Liver (tissue), 9 donors: ENCODE measurements around the gene BMP6. TPM values are rescaled to one million over a fixed set of nuclear protein-coding genes. Genes with fewer than 3 reads are reported as not detected.

Experiments
- DNase-seq: peaks from one replicate; pipeline ENCODE4 v3.0.0-alpha.2; 2017; ENCODE audit warnings: low spot score
- H3K27ac ChIP-seq, 2 donors: one replicate each; pipeline ENCODE4 v1.7.0; 2013; ENCODE audit warnings: inconsistent platforms in 2 of 2, low read length in 2 of 2, control low read depth in 1 of 2, low read depth in 1 of 2, mild to moderate bottlenecking in 1 of 2
- H3K27me3 ChIP-seq, 4 donors: one replicate each; pipeline versions ENCODE4 v1.6.1 to v1.7.0; 2013; ENCODE audit warnings: low read length in 3 of 4, inconsistent platforms in 1 of 4, mild to moderate bottlenecking in 1 of 4, moderate library complexity in 1 of 4; ENCODE audit not compliant: control insufficient read depth in 4 of 4, insufficient read depth in 4 of 4
- H3K36me3 ChIP-seq, 4 donors: one replicate each; pipeline versions ENCODE4 v1.6.1 to v1.7.0; 2013; ENCODE audit warnings: low read length in 3 of 4, mild to moderate bottlenecking in 3 of 4, low read depth in 1 of 4, moderate library complexity in 1 of 4; ENCODE audit not compliant: control insufficient read depth in 4 of 4, insufficient read depth in 3 of 4
- H3K4me1 ChIP-seq, 4 donors: one replicate each; pipeline versions ENCODE4 v1.6.1 to v1.7.0; 2013; ENCODE audit warnings: low read length in 3 of 4, mild to moderate bottlenecking in 3 of 4, moderate library complexity in 1 of 4; ENCODE audit not compliant: control insufficient read depth in 4 of 4, insufficient read depth in 4 of 4
- H3K4me3 ChIP-seq, 3 donors: one replicate each; pipeline versions ENCODE4 v1.6.1 to v1.7.0; 2013; ENCODE audit warnings: low read length in 3 of 3, control low read depth in 1 of 3, low read depth in 1 of 3, mild to moderate bottlenecking in 1 of 3
- H3K9ac ChIP-seq, 2 donors: one replicate each; pipeline ENCODE4 v1.7.0; 2013; ENCODE audit warnings: low read length in 2 of 2, mild to moderate bottlenecking in 2 of 2, moderate library complexity in 2 of 2, control low read depth in 1 of 2, low read depth in 1 of 2
- H3K9me3 ChIP-seq, 4 donors: one replicate each; pipeline versions ENCODE4 v1.6.1 to v1.7.0; 2013; ENCODE audit warnings: low read length in 3 of 4; ENCODE audit not compliant: control insufficient read depth in 4 of 4
- EGR1 ChIP-seq, 2 donors: IDR thresholded peaks; 2 replicates each; pipeline ENCODE4 v1.6.1; 2016 to 2018; ENCODE audit warnings: antibody characterized with exemption in 2 of 2, low read depth in 2 of 2
- FOXA2 ChIP-seq: IDR thresholded peaks from 2 replicates; pipeline ENCODE4 v1.6.1; 2016; ENCODE audit warnings: antibody characterized with exemption
- GABPA ChIP-seq, 2 donors: IDR thresholded peaks in 1 of 2; conservative IDR thresholded peaks in 1 of 2; 2 replicates each; pipeline ENCODE4 v1.6.1; 2016; ENCODE audit warnings: antibody characterized with exemption in 2 of 2, mild to moderate bottlenecking in 1 of 2, moderate library complexity in 1 of 2
- HNF4A ChIP-seq, 2 donors: conservative IDR thresholded peaks; 2 replicates each; pipeline ENCODE4 v1.6.1; 2016; ENCODE audit warnings: antibody characterized with exemption in 2 of 2, mild to moderate bottlenecking in 2 of 2
- HNF4G ChIP-seq: IDR thresholded peaks from 2 replicates; pipeline ENCODE4 v1.6.1; 2016; ENCODE audit warnings: antibody characterized with exemption
- JUND ChIP-seq, 2 donors: IDR thresholded peaks; 2 replicates each; pipeline ENCODE4 v1.6.1; 2016; ENCODE audit warnings: antibody characterized with exemption in 2 of 2
- RAD21 ChIP-seq, 2 donors: IDR thresholded peaks; 2 replicates each; pipeline ENCODE4 v1.6.1; 2016; ENCODE audit warnings: antibody characterized with exemption in 2 of 2, mild to moderate bottlenecking in 2 of 2
- RXRA ChIP-seq, 2 donors: IDR thresholded peaks; 2 replicates each; pipeline ENCODE4 v1.6.1; 2017 to 2018; ENCODE audit warnings: antibody characterized with exemption in 2 of 2, mild to moderate bottlenecking in 1 of 2
- YY1 ChIP-seq: IDR thresholded peaks from 2 replicates; pipeline ENCODE4 v1.6.1; 2016; ENCODE audit warnings: antibody characterized with exemption, mild to moderate bottlenecking
- WGBS: extraction: QIAGEN DNeasy Blood & Tissue Kit; methylation state at CpG from one replicate; pipeline ENCODE4 v1.1.7; 2013; 5-methylcytosine and 5-hydroxymethylcytosine counted together
- polyA plus RNA-seq, 2 donors: library from polyadenylated mRNA; stranded (reverse) in 1 of 2; unstranded in 1 of 2; fragments of 200-250 nt in 1 of 2; fragments of >200 nt in 1 of 2; fragmentation: Nextera tagmentation in 1 of 2; extraction: Ambion mirVana in 1 of 2; gene quantifications; one replicate each; pipeline versions ENCODE4 v1.2.1 to v1.2.3, GENCODE V29; 2013 to 2015
- total RNA-seq, 2 donors: library from RNA; depleted of rRNA; stranded (reverse); fragments of >200 nt; gene quantifications; one replicate each; pipeline ENCODE4 v1.2.3, GENCODE V29; 2014
- TF ChIP-seq, protein P1 (sequence below): IDR thresholded peaks from 2 replicates; pipeline ENCODE4 v1.6.1; 2016; ENCODE audit warnings: antibody characterized with exemption
- TF ChIP-seq, protein P2 (sequence below): fragments of 150-350 bp; IDR thresholded peaks from 2 replicates; pipeline ENCODE4 v1.5.1; 2017; ENCODE audit warnings: improper control_type of control experiment, low read depth, low read length; ENCODE audit not compliant: missing input control
- TF ChIP-seq, protein P3 (sequence below): IDR thresholded peaks from 2 replicates; pipeline ENCODE4 v1.6.1; 2016; ENCODE audit warnings: antibody characterized with exemption, mild to moderate bottlenecking
- TF ChIP-seq, protein P4 (sequence below): IDR thresholded peaks from 2 replicates; pipeline ENCODE4 v1.6.1; 2016; ENCODE audit warnings: antibody characterized with exemption
- donor health status: healthy.
- donor health status: healthy.
- donor health status: healthy.
- donor health status: healthy.
- donor health status: healthy.

Gene BMP6
- total and polyA plus RNA-seq, 4 donors, result 0.57 to 5.9 (median 2.3) TPM

DNA sequence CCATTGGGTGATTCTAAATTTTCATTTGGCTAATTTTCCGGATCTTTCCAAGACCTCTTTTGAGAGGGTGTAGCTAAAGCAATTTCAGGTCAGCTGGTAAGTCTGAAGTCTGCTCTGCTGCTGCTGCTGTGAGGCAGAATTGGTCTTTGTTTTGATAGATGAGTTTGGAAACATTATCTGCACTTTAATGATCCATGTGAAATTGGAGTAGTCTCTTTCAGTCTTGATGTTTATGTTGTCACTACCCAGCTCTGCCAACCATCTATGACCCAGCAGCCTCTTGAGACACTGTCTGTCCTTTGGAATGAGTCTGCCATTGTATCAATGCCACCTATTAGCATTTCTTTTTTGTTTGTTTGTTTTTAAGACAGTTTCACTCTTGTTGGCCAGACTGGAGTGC is 140.6 kb downstream of the BMP6 start:
- 92% methylated on average over 1 of the region's 1 CpG for WGBS
- H3K9ac ChIP-seq, result no peak overlapping the region
- H3K36me3 ChIP-seq, result no peaks in the 10 kb centered on the region
- no peak for TF ChIP-seq RXRA (IDR thresholded peaks at IDR 0.05)
- TF ChIP-seq RAD21 (IDR thresholded peaks at IDR 0.05), result no peak
- TF ChIP-seq, protein P1, sequence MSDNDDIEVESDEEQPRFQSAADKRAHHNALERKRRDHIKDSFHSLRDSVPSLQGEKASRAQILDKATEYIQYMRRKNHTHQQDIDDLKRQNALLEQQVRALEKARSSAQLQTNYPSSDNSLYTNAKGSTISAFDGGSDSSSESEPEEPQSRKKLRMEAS, result no peak
- TF ChIP-seq, protein P2, sequence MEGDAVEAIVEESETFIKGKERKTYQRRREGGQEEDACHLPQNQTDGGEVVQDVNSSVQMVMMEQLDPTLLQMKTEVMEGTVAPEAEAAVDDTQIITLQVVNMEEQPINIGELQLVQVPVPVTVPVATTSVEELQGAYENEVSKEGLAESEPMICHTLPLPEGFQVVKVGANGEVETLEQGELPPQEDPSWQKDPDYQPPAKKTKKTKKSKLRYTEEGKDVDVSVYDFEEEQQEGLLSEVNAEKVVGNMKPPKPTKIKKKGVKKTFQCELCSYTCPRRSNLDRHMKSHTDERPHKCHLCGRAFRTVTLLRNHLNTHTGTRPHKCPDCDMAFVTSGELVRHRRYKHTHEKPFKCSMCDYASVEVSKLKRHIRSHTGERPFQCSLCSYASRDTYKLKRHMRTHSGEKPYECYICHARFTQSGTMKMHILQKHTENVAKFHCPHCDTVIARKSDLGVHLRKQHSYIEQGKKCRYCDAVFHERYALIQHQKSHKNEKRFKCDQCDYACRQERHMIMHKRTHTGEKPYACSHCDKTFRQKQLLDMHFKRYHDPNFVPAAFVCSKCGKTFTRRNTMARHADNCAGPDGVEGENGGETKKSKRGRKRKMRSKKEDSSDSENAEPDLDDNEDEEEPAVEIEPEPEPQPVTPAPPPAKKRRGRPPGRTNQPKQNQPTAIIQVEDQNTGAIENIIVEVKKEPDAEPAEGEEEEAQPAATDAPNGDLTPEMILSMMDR, result no peak
- no peak for TF ChIP-seq HNF4A (conservative IDR thresholded peaks at IDR 0.05)
- TF ChIP-seq YY1, result no peak
- TF ChIP-seq, protein P3, sequence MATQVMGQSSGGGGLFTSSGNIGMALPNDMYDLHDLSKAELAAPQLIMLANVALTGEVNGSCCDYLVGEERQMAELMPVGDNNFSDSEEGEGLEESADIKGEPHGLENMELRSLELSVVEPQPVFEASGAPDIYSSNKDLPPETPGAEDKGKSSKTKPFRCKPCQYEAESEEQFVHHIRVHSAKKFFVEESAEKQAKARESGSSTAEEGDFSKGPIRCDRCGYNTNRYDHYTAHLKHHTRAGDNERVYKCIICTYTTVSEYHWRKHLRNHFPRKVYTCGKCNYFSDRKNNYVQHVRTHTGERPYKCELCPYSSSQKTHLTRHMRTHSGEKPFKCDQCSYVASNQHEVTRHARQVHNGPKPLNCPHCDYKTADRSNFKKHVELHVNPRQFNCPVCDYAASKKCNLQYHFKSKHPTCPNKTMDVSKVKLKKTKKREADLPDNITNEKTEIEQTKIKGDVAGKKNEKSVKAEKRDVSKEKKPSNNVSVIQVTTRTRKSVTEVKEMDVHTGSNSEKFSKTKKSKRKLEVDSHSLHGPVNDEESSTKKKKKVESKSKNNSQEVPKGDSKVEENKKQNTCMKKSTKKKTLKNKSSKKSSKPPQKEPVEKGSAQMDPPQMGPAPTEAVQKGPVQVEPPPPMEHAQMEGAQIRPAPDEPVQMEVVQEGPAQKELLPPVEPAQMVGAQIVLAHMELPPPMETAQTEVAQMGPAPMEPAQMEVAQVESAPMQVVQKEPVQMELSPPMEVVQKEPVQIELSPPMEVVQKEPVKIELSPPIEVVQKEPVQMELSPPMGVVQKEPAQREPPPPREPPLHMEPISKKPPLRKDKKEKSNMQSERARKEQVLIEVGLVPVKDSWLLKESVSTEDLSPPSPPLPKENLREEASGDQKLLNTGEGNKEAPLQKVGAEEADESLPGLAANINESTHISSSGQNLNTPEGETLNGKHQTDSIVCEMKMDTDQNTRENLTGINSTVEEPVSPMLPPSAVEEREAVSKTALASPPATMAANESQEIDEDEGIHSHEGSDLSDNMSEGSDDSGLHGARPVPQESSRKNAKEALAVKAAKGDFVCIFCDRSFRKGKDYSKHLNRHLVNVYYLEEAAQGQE, result no peak
- TF ChIP-seq, protein P4, sequence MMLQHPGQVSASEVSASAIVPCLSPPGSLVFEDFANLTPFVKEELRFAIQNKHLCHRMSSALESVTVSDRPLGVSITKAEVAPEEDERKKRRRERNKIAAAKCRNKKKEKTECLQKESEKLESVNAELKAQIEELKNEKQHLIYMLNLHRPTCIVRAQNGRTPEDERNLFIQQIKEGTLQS, result no peak
- no peak overlapping the region for H3K4me3 ChIP-seq
- no peak for DNase-seq
- H3K9me3 ChIP-seq, result peaks cover 0 to 2% (median 0%) of the 10 kb centered on the region in 4 donors
- H3K4me1 ChIP-seq, result no peaks in the 10 kb centered on the region
- no peak overlapping the region for H3K27ac ChIP-seq
- no peaks in the 10 kb centered on the region for H3K27me3 ChIP-seq

DNA sequence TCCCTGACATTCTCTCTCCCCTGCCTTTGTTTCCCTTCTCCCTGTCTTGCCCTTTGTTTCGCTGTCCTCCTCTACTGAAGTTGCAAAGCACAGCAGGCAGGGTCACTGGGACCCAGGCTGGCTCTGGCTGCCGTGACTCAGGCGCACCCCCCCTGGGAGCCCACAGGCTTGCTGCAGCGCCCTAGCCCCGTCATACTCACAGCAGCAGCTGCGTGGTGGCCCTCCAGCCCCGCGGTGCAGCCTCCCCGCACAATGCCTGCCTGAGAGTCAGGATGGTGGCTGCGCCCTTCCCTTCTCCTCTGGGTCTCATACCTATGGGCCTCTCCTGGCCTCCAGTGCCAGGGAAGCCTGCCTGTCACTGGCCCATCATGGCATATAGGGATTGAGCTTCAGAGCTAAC is 143.0 kb downstream of the BMP6 start:
- TF ChIP-seq HNF4A (conservative IDR thresholded peaks at IDR 0.05) (no peak), JUND (IDR thresholded peaks at IDR 0.05) (no peak), GABPA (IDR thresholded peaks at IDR 0.05 in 1 of 2, conservative IDR thresholded peaks at IDR 0.05 in 1 of 2) (no peak)
- no peak overlapping the region for H3K27ac ChIP-seq
- no peak overlapping the region for H3K4me3 ChIP-seq
- H3K36me3 ChIP-seq, result no peaks in the 10 kb centered on the region
- no peak for DNase-seq
- H3K9me3 ChIP-seq, result peaks cover 0 to 3% (median 0%) of the 10 kb centered on the region in 4 donors
- WGBS, result 90% methylated on average over 10 of the region's 10 CpGs
- no peak overlapping the region for H3K9ac ChIP-seq
- no peaks in the 10 kb centered on the region for H3K4me1 ChIP-seq
- no peaks in the 10 kb centered on the region for H3K27me3 ChIP-seq

DNA sequence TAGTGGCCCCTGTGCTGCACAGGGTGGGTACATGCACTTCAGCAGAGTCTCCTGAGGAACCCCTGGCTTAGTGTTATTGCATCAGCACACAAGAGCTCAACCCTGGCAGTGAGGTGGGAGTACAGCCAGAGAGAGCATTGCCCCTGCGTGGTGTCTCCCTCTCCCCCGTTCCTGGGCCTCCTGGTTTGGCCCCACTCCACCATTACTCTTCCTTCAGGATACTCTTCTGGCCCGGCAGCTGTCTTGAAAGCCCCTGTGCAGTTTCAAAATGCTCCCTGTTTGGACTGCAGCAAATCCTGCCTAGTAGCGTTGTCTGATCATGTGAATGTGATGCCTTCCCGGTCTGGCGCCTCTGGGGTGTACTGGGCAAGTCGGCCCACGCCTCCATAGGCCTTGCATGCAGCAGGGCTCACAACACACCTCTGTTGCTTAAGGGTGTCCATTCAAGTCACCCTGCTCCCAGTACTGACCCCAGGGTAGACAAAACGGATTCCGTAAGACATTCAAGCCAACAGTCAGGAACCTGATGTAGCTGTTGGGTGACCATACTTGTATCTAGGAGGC is 152.6 kb downstream of the BMP6 start:
- H3K36me3 ChIP-seq, result peaks cover 4 to 40% (median 34%) of the 10 kb centered on the region in 4 donors
- DNase-seq, result no peak
- H3K27ac ChIP-seq, result no peak overlapping the region
- no peak overlapping the region for H3K9ac ChIP-seq
- H3K4me3 ChIP-seq, result no peak overlapping the region
- WGBS, result 90% methylated on average over 10 of the region's 10 CpGs
- H3K27me3 ChIP-seq, result no peaks in the 10 kb centered on the region
- no peaks in the 10 kb centered on the region for H3K4me1 ChIP-seq
- TF ChIP-seq YY1 (no peak), HNF4G (no peak), EGR1 (IDR thresholded peaks at IDR 0.05; ENCODE audit: low read depth in 2 of 2) (no peak), FOXA2 (no peak), HNF4A (conservative IDR thresholded peaks at IDR 0.05) (no peak), RXRA (IDR thresholded peaks at IDR 0.05) (no peak), RAD21 (IDR thresholded peaks at IDR 0.05) (no peak), GABPA (IDR thresholded peaks at IDR 0.05 in 1 of 2, conservative IDR thresholded peaks at IDR 0.05 in 1 of 2) (no peak)
- TF ChIP-seq, protein P4, result no peak
- TF ChIP-seq, protein P2, result no peak
- TF ChIP-seq, protein P3, result no peak
- H3K9me3 ChIP-seq, result no peaks in the 10 kb centered on the region
